Left renal pelvis (tissue), 4 donors: ENCODE measurements around the gene ZNF841. TPM values are rescaled to one million over a fixed set of nuclear protein-coding genes. Genes with fewer than 3 reads are reported as not detected.
"Not testable (repeated sequence)": the region's sequence is repeated elsewhere in the genome, so short reads cannot be mapped to it uniquely, and the experiment has no call there.

Source experiments
- DNase-seq, 4 donors: peaks; one replicate each; pipeline ENCODE4 v3.0.0-alpha.2; 2013; ENCODE audit warnings: low read depth in 4 of 4, low spot score in 3 of 4
- polyA plus RNA-seq, 4 donors: library from polyadenylated mRNA; unstranded; fragments of 120-200 nt; gene quantifications; one replicate each; pipeline ENCODE4 v1.2.1, GENCODE V29; 2013; ENCODE audit not compliant: insufficient read length in 4 of 4

Gene ZNF841
- polyA plus RNA-seq: 10 to 100 TPM; 15.7 to 20.7 (median 17.5) TPM

GRCh38 chr19:52095172-52096014, at the start of gene ZNF841:
ZNF841 (minus strand) TSS chr19:52095765; CDS start chr19:52084801, 10,964 bp downstream.
- peak; percentile 62 to 80 (median 73) for DNase-seq

- DNase-seq: no peak
Observed at GRCh38 chr19:52142001-52142595, 46.5 kb upstream of the ZNF841 start.

GRCh38 chr19:52141203-52141602, 45.6 kb upstream of the ZNF841 start:
- DNase-seq: peak in 1 of 4 donors; percentile 25

- DNase-seq: no peak
Observed at GRCh38 chr19:52140032-52140710, 44.6 kb upstream of the ZNF841 start.

GRCh38 chr19:52139252-52140031, 43.9 kb upstream of the ZNF841 start, which contains the start of gene ZNF616:
ZNF616 (minus strand) TSS chr19:52139938; CDS start chr19:52130512, 9,426 bp downstream.
- peak; percentile 83 to 89 (median 88) for DNase-seq

GRCh38 chr19:52138983-52139251, 43.4 kb upstream of the ZNF841 start:
- peak in 1 of 4 donors; percentile 52 for DNase-seq

GRCh38 chr19:52138278-52138982, 42.9 kb upstream of the ZNF841 start:
- peak in 2 of 4 donors; percentile 31 to 45 for DNase-seq

- no peak for DNase-seq
Observed at GRCh38 chr19:52120286-52120685, 24.7 kb upstream of the ZNF841 start.

GRCh38 chr19:52115526-52116053, 20.0 kb upstream of the ZNF841 start:
- no peak for DNase-seq

GRCh38 chr19:52114691-52115090, 19.1 kb upstream of the ZNF841 start:
- DNase-seq: no peak

- DNase-seq: no peak
Observed at GRCh38 chr19:52112624-52113023, 17.1 kb upstream of the ZNF841 start.

- DNase-seq: no peak
Observed at GRCh38 chr19:52110780-52111179, 15.2 kb upstream of the ZNF841 start.

GRCh38 chr19:52102782-52103181, 7.2 kb upstream of the ZNF841 start:
- no peak for DNase-seq

- no peak for DNase-seq
Observed at GRCh38 chr19:52101866-52102562, 6.4 kb upstream of the ZNF841 start.

- DNase-seq: no peak
Observed at GRCh38 chr19:52099497-52100138, 4.1 kb upstream of the ZNF841 start.

GRCh38 chr19:52096416-52096815, 851 bp upstream of the ZNF841 start:
- not testable (repeated sequence) for DNase-seq

- DNase-seq: no peak
Observed at GRCh38 chr19:52094526-52095130, 937 bp downstream of the ZNF841 start.

GRCh38 chr19:52086481-52086880, 9.1 kb downstream of the ZNF841 start:
- DNase-seq: no peak
